ENCODE data around the gene POLR1A.

POLR1A gene

GRCh38 chr2:86021396-86022378, 84.0 kb downstream of the POLR1A start:
- no peak for DNase-seq (ENCODE audit: low read depth, low spot score)

- no peak for DNase-seq (ENCODE audit: low read depth, low spot score)
Observed at GRCh38 chr2:86020984-86021383, 84.7 kb downstream of the POLR1A start.

- DNase-seq (ENCODE audit: low read depth, low spot score) = no peak
Observed at GRCh38 chr2:86019121-86019520, 86.6 kb downstream of the POLR1A start.

GRCh38 chr2:86017901-86018896, 87.5 kb downstream of the POLR1A start:
- DNase-seq (ENCODE audit: low read depth, low spot score) = no peak

- DNase-seq (ENCODE audit: low read depth, low spot score) = no peak
Observed at GRCh38 chr2:86016581-86016980, 89.1 kb downstream of the POLR1A start.

GRCh38 chr2:86015699-86016098, 90.0 kb downstream of the POLR1A start:
- no peak for DNase-seq (ENCODE audit: low read depth, low spot score)

- no peak for DNase-seq (ENCODE audit: low read depth, low spot score)
Observed at GRCh38 chr2:86015006-86015405, 90.7 kb downstream of the POLR1A start.

GRCh38 chr2:86014493-86014892, 91.2 kb downstream of the POLR1A start:
- DNase-seq (ENCODE audit: low read depth, low spot score) = no peak

- no peak for DNase-seq (ENCODE audit: low read depth, low spot score)
Observed at GRCh38 chr2:86012007-86012712, 93.5 kb downstream of the POLR1A start.

GRCh38 chr2:86011449-86011941, 94.2 kb downstream of the POLR1A start:
- no peak for DNase-seq (ENCODE audit: low read depth, low spot score)

GRCh38 chr2:86010083-86010482, 95.6 kb downstream of the POLR1A start:
- DNase-seq (ENCODE audit: low read depth, low spot score) = no peak

GRCh38 chr2:86006524-86006923, 99.2 kb downstream of the POLR1A start:
- DNase-seq (ENCODE audit: low read depth, low spot score) = no peak

- no peak for DNase-seq (ENCODE audit: low read depth, low spot score)
Observed at GRCh38 chr2:86003967-86004366, 101.7 kb downstream of the POLR1A start.

GRCh38 chr2:86003104-86003503, 102.6 kb downstream of the POLR1A start:
- no peak for DNase-seq (ENCODE audit: low read depth, low spot score)

GRCh38 chr2:86002375-86002774, 103.3 kb downstream of the POLR1A start:
- DNase-seq (ENCODE audit: low read depth, low spot score) = no peak

GRCh38 chr2:86001326-86001725, 104.4 kb downstream of the POLR1A start:
- no peak for DNase-seq (ENCODE audit: low read depth, low spot score)

- no peak for DNase-seq (ENCODE audit: low read depth, low spot score)
Observed at GRCh38 chr2:86000938-86001312, 104.8 kb downstream of the POLR1A start.

GRCh38 chr2:86000131-86000937, 105.4 kb downstream of the POLR1A start:
- no peak for DNase-seq (ENCODE audit: low read depth, low spot score)

GRCh38 chr2:85999061-85999831, 106.4 kb downstream of the POLR1A start:
- no peak for DNase-seq (ENCODE audit: low read depth, low spot score)
